GM12878 (cell line): ENCODE results near the gene KIF22. TPM values are rescaled to one million over a fixed set of nuclear protein-coding genes. Genes with fewer than 3 reads are reported as not detected.

Source experiments
- ATF7 ChIP-seq: fragments of 450-650 bp; IDR thresholded peaks from 2 replicates; pipeline ENCODE4 v1.6.1; 2016; ENCODE audit warnings: low read depth, mild to moderate bottlenecking
- BMI1 ChIP-seq: fragments of 450-650 bp; IDR thresholded peaks from 2 replicates; pipeline ENCODE4 v1.6.1; 2016; ENCODE audit warnings: mild to moderate bottlenecking, moderate library complexity, borderline replicate concordance
- CEBPB ChIP-seq, 2 experiments: fragments of 150-350 bp in 1 of 2; IDR thresholded peaks; 2 replicates each; pipeline ENCODE4 v1.6.1; 2012 to 2014; ENCODE audit warnings: low read depth in 2 of 2, low read length in 2 of 2, borderline replicate concordance in 1 of 2, inconsistent platforms in 1 of 2
- CHD2 ChIP-seq: IDR thresholded peaks from 2 replicates; pipeline ENCODE4 v1.6.1; 2011; ENCODE audit warnings: low read depth, low read length, improper control_type of control experiment, borderline replicate concordance
- E2F4 ChIP-seq: IDR thresholded peaks from 2 replicates; pipeline ENCODE4 v1.6.1; 2012; ENCODE audit warnings: low read depth, low read length, improper control_type of control experiment
- ESRRA ChIP-seq: IDR thresholded peaks from 2 replicates; pipeline ENCODE4 v1.6.1; 2012; ENCODE audit warnings: mild to moderate bottlenecking, low read length, improper control_type of control experiment
- ETV6 ChIP-seq, 2 experiments: fragments of 450-650 bp in 1 of 2; IDR thresholded peaks in 1 of 2; conservative IDR thresholded peaks in 1 of 2; 2 replicates each; pipeline ENCODE4 v1.6.1; 2014; ENCODE audit warnings: antibody characterized with exemption in 1 of 2, borderline replicate concordance in 1 of 2, low read depth in 1 of 2, mild to moderate bottlenecking in 1 of 2, moderate library complexity in 1 of 2
- EZH2 ChIP-seq: IDR thresholded peaks from 2 replicates; pipeline ENCODE4 v1.6.1; 2012; ENCODE audit warnings: low read depth, mild to moderate bottlenecking, control low read depth, inconsistent platforms, low read length, borderline replicate concordance; ENCODE audit not compliant: control insufficient read depth
- FOS ChIP-seq: IDR thresholded peaks from 3 replicates; pipeline ENCODE4 v1.6.1; 2011; ENCODE audit warnings: borderline replicate concordance; ENCODE audit not compliant: insufficient read length; ENCODE audit errors: extremely low read depth
- NFIC ChIP-seq: IDR thresholded peaks from 2 replicates; pipeline ENCODE4 v1.6.1; 2012; ENCODE audit warnings: low read depth, mild to moderate bottlenecking, inconsistent platforms, low read length, moderate library complexity
- PKNOX1 ChIP-seq: fragments of 450-650 bp; IDR thresholded peaks from 2 replicates; pipeline ENCODE4 v1.6.1; 2016; ENCODE audit warnings: mild to moderate bottlenecking
- RCOR1 ChIP-seq: conservative IDR thresholded peaks from 2 replicates; pipeline ENCODE4 v1.6.1; 2012; ENCODE audit warnings: low read depth, low read length, improper control_type of control experiment
- RELB ChIP-seq: fragments of 450-650 bp; IDR thresholded peaks from 2 replicates; pipeline ENCODE4 v1.6.1; 2017; ENCODE audit warnings: low read depth, mild to moderate bottlenecking, moderate library complexity
- SKIL ChIP-seq: fragments of 450-650 bp; IDR thresholded peaks from 2 replicates; pipeline ENCODE4 v1.6.1; 2017; ENCODE audit warnings: mild to moderate bottlenecking, low read depth, inconsistent platforms; ENCODE audit not compliant: poor library complexity, severe bottlenecking
- SMARCA5 ChIP-seq: fragments of 450-650 bp; IDR thresholded peaks from 2 replicates; pipeline ENCODE4 v1.6.1; 2017; ENCODE audit warnings: mild to moderate bottlenecking
- SPI1 ChIP-seq: IDR thresholded peaks from 2 replicates; pipeline ENCODE4 v1.6.1; 2011; ENCODE audit warnings: low read depth, mild to moderate bottlenecking, low read length, moderate library complexity, borderline replicate concordance; ENCODE audit not compliant: insufficient read depth
- SUZ12 ChIP-seq: fragments of 200-600 bp; sonication (generic); IDR thresholded peaks from one replicate; pipeline ENCODE4 v1.6.1; 2018; ENCODE audit warnings: antibody characterized with exemption, mild to moderate bottlenecking; ENCODE audit not compliant: unreplicated experiment
- USF1 ChIP-seq: IDR thresholded peaks from 2 replicates; pipeline ENCODE4 v1.6.1; 2011; ENCODE audit warnings: borderline replicate concordance, low read depth, mild to moderate bottlenecking, moderate library complexity, mixed read lengths, low read length; ENCODE audit not compliant: insufficient read depth; ENCODE audit errors: extremely low read length
- ZNF217 ChIP-seq: fragments of 450-650 bp; IDR thresholded peaks from 2 replicates; pipeline ENCODE4 v1.6.1; 2017; ENCODE audit warnings: antibody characterized with exemption, mild to moderate bottlenecking
- ZNF274 ChIP-seq: IDR thresholded peaks from one replicate; pipeline ENCODE4 v1.8.0; 2011; ENCODE audit not compliant: insufficient read length, insufficient read depth
- polyA plus RNA-seq, 11 experiments: library from polyadenylated mRNA; depleted of rRNA in 4 of 11; unstranded in 6 of 11; stranded (reverse) in 5 of 11; fragments of >200 nt; fragmentation: Nextera tagmentation in 4 of 11; fragmentation: Illumina TruSeq in 1 of 11; extraction: Ambion mirVana in 4 of 11; extraction: Trizol in 1 of 11; gene quantifications; 1 replicate in 1 of 11; 2 replicates in 10 of 11; pipeline versions ENCODE4 v1.2.1 to v1.2.3, GENCODE V29; 2011 to 2016; ENCODE audit warnings: inconsistent platforms in 2 of 11, missing spikeins in 2 of 11, low read depth in 1 of 11
- total RNA-seq, 4 experiments: library from RNA; depleted of rRNA in 3 of 4; stranded (reverse); fragments of >200 nt in 3 of 4; fragmentation: Illumina TruSeq in 1 of 4; extraction: Trizol in 1 of 4; gene quantifications; 2 replicates each; pipeline versions ENCODE4 v1.2.1 to v1.2.3, GENCODE V29; 2013 to 2021

The KIF22 gene
- total and polyA plus RNA-seq, 10 of the 15 experiments (the other 5 are each of a cell fraction or from before 2014, with no cell fraction given) = 7.6 to 158 (median 132) TPM

GRCh38 chr16:29807426-29808218, 17.1 kb downstream of the KIF22 start (continued):
- TF ChIP-seq NFIC (no peak), CHD2 (0 out of 2 replicates have a peak, but pooled peaks have one; percentile 39), E2F4 (no peak), RCOR1 (no peak), ZNF274 (no peak), ETV6 (conservative IDR thresholded peaks at IDR 0.05 in 1 of 2, IDR thresholded peaks at IDR 0.05 in 1 of 2; ENCODE audit: borderline replicate concordance in 1 of 2, low read depth in 1 of 2) (no peak), USF1 (peak; percentile 83), ZNF217 (no peak), FOS (no peak), EZH2 (no peak), ESRRA (no peak), SKIL (no peak), ATF7 (no peak), SUZ12 (no peak), PKNOX1 (peak; percentile 78), SMARCA5 (peak; percentile 57), RELB (peak; percentile 65), SPI1 (peak; percentile 11; the same call in 1 of the 2 replicates), CEBPB (IDR thresholded peaks at IDR 0.05; ENCODE audit: borderline replicate concordance in 1 of 2, low read depth in 2 of 2, low read length in 2 of 2) (no peak), BMI1 (no peak)
